Measurements from ENCODE around the gene MYO1B.

The MYO1B gene

GRCh38 chr2:191299866-191300265, 54.7 kb downstream of the MYO1B start:
- DNase-seq: no peak

GRCh38 chr2:191301971-191302370, 56.8 kb downstream of the MYO1B start:
- DNase-seq: no peak

- DNase-seq: peak in 1 of 3 experiments; percentile 26
Measured at GRCh38 chr2:191302459-191303139, 57.4 kb downstream of the MYO1B start.

GRCh38 chr2:191303140-191304005, 58.2 kb downstream of the MYO1B start:
- DNase-seq: peak in 2 of 3 experiments; percentile 15 to 52

- no peak for DNase-seq
Measured at GRCh38 chr2:191304939-191305875, 60.0 kb downstream of the MYO1B start.

- no peak for DNase-seq
Measured at GRCh38 chr2:191308026-191308425, 62.8 kb downstream of the MYO1B start.

GRCh38 chr2:191311156-191311555, 66.0 kb downstream of the MYO1B start:
- DNase-seq: no peak

GRCh38 chr2:191311627-191312026, 66.4 kb downstream of the MYO1B start:
- DNase-seq: no peak

- no peak for DNase-seq
Measured at GRCh38 chr2:191312163-191312562, 67.0 kb downstream of the MYO1B start.

- DNase-seq: no peak
Measured at GRCh38 chr2:191312662-191313061, 67.5 kb downstream of the MYO1B start.

GRCh38 chr2:191314697-191315364, 69.6 kb downstream of the MYO1B start:
- no peak for DNase-seq

GRCh38 chr2:191315365-191315752, 70.2 kb downstream of the MYO1B start:
- no peak for DNase-seq

GRCh38 chr2:191316246-191316994, 71.2 kb downstream of the MYO1B start:
- no peak for DNase-seq

GRCh38 chr2:191318037-191318728, 73.0 kb downstream of the MYO1B start:
- no peak for DNase-seq

GRCh38 chr2:191318729-191319078, 73.5 kb downstream of the MYO1B start:
- no peak for DNase-seq

- no peak for DNase-seq
Measured at GRCh38 chr2:191319186-191319585, 74.0 kb downstream of the MYO1B start.

- DNase-seq: no peak
Measured at GRCh38 chr2:191320881-191321280, 75.7 kb downstream of the MYO1B start.

GRCh38 chr2:191321861-191322662, 76.9 kb downstream of the MYO1B start:
- DNase-seq: peak in 1 of 3 experiments; percentile 9

GRCh38 chr2:191322828-191323506, 77.8 kb downstream of the MYO1B start:
- no peak for DNase-seq

Measured in NCI-H1417 (cell line).